Astrocyte of the hippocampus (primary cell): Measurements from ENCODE around the gene SMIM20.
A peak's percentile ranks its signal among the peaks of the same experiment; 100 is the strongest.

Experiments used
- DNase-seq: peaks from one replicate; pipeline ENCODE4 v3.0.0; 2011; ENCODE audit warnings: low read depth, low spot score

The SMIM20 gene

DNA sequence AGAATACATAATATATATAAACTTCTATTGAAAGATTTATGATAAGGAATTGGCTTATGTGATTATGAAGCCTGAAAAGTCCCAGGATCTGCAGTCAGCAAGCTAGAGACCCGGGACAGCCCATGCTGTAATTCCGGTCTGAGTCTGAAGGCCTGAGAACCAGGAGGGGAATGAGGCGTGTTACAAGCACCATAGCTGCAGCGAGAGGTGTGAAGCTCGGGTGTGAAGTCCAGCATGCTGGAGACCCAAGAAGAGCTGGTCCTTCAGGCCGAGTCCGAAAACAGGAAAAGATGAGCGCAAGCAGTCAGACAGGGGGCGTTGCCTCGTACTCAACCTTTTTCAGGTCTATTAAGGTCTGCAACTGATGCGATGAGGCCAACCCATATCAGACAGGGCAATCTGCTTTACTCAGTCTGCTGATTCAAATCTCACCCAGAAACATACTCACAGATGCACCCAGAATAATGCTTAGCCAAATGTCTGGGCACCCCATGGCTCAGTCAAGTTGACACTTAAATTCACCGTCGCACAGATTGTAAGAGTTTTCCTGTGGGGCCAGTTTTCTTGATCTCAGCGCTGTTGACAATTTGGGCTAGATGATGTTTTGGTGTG lies 40.4 kb downstream of the SMIM20 start:
- no peak for DNase-seq

GRCh38 chr4:25955705-25956104 lies 41.7 kb downstream of the SMIM20 start:
- no peak for DNase-seq

GRCh38 chr4:25956260-25956659 lies 42.2 kb downstream of the SMIM20 start:
- DNase-seq: no peak

GRCh38 chr4:25958110-25958509 lies 44.1 kb downstream of the SMIM20 start:
- DNase-seq: no peak

- no peak for DNase-seq
These were observed 48.4 kb downstream of the SMIM20 start for GRCh38 chr4:25962393-25962792.

DNA sequence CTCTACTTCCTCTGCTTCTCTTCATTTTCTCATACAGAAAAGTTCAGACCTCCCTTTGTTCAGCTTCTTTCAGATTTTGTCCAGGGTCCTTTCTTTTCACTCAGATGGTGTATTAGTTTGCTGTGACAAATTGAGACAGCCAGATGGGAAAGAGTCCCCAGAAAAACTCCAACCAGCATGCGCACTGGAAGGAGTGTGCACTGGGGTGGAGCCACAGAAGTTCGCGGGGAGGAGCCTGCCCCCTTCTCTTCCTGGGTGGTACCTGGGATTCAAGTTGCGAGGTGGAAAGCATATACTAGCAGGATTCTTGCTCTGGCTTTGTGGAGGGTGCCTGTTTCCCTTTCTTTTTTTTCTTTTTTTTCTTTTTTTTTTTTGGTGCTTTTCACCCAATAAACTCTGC lies 51.6 kb downstream of the SMIM20 start:
- no peak for DNase-seq

DNA sequence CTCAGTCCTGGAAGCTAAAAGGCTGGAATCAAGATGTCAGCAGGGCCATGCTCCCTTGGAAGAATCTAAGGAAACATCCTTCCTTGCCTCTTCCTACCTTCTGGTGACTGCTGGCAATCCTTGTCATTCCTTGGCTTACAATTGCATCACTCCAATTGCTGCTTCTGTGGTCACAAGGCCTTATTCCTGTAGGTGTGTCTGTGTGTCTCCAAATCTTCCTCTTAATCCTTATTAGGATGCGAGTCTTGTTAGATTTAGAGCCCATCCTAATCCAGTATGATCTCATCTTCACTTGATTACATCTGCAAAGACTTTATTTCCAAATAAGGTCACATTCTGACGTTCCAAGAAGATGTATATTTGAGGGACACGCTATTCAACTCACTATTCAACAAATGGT lies 52.2 kb downstream of the SMIM20 start:
- no peak for DNase-seq

DNA sequence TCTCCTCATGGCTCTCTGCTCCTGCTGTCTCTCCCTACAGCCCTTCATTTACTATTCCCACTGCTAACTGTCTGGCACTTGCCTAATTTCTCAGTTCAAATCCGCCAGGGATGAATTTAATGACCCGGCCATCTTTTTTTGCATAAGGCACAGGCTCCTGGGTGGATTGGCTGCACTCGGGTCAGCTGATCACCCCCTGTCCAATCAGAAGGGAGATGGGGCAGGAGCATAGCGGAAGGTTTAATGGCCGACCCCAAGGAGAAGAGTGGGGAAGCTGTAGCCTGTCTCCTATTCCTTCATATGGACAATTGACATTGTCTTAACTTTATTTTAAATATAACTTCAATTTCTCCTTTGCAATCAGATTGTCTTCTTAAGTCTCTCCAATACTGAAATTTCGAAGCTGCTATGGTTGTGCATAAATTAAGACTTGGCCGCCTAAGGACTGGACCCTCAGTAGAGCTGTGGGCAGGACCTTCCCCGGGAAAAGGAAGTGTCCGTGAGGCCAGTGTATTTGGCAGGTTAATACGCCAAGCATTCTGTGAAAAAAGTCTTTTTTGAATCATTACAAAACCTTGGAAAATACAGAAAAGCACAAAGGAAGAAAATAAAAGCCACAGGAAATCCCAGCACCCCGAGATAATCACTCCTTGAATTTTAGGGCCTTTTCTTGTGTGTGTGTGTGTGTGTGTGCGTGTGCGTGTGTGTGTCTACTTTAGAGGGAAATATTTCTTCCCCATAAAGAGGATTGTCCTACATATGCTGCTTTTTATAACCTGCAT lies 55.5 kb downstream of the SMIM20 start:
- DNase-seq: no peak

DNA sequence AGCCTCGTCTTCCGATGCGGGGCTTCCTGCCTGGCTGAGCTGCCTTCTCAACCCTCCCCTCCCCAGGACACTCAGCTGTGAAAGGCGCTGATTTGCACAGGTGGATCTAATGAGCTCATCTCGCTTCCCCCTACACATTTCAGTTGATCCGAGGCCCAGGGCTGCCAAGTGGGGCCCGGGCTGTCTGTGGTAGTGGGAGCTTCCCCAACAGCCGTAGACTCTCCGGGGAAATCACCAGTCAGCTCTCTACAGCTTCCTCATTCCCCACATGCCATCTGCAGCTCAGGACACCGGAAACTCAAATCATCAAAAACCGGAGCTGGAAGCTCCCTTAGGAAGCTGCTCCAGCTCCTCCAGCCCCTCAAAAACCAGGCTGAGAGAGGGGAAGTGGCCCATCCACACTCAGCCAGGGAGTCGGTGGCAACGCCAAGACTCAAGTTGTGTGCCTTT lies 56.2 kb downstream of the SMIM20 start:
- no peak for DNase-seq

DNA sequence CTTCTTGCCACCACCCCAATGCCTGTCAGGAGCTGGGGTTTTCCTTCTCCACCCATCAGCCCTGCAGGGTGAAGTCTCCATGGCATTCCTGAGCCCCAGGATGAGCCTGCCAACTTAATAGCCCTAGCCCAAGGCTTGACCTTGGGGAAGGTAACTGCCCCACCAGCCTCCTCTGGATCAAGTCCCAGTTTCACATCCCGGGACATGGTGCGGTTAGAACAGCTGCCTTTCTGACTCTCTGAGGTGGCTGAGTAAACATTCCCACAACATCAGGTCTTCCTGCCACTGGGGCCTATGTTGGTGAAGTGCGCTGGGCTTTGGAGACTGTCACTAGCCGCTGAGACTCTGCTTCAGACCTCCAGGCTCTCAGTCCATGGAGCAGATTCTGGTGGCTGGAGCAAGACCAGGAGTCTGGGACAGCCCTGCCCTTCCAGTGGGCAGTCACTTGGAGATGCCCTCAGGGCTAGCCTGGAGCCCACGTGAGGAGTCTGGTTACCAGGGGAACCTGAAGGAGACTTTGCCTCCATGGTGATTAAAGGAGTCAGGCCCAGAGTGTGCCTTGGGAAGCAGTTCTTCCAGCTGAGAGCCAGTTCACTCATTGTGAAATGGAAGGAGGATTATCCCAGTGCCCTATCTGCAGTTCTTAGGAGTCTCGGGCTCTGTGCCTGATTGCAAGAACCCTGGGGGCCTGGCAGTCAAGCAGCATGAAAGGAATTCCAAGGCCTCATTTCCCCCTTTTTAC lies 56.8 kb downstream of the SMIM20 start:
- DNase-seq: peak; percentile 21

DNA sequence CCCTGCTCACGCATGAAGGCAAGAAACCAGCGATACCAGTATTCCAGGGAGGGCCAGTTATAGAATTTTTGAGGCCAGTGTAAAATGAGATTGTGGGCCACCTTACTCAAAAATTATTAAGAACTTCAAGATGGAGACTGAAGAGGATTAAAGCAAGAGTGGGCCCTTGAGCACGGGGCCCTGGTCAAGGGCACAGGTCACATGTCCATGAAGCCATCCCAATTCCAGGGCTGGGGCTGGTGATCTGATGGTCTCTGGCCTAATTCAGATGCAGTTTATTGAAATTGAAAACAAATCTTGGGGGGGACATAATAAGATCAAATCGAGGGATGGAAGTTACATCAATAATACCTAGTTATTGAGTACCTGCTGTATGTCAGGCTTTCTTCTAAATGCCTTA lies 58.3 kb downstream of the SMIM20 start:
- DNase-seq: no peak

DNA sequence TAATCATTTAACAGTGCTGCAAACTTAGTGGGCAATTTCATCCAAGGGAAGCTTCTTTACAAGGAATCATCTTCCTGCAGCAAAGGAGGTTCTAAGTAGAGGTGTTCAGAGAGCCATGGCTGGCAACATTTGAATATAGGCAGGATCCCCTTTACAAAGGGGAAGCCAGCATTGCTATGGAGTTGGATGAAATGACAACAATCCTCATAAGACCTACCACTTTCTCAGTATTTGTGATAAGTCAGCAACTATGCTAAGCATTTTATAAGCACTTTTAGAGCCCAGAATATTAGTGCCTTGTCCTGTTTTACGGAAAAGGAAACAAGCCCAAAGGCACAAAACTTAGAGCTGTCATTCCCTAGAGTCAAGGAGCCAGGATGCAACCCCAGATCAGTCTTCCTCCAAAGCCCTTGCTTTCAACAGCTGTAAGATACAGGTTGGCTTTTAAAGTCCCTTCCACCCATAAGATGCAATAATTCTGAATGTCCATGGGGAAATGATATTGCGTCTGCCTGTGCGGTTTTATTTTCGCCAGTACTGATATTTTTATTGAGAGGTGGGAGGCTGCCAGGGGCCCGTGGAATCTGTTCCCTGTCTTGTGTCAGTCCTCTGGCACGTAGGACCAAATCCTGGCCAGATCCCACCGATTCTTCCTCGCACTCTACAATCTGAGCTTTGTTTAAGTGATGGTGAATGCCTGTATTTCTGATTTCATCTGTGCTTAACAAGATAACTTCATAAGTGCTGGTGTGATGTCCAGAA lies 59.1 kb downstream of the SMIM20 start:
- no peak for DNase-seq

GRCh38 chr4:25976780-25977179 lies 62.8 kb downstream of the SMIM20 start:
- no peak for DNase-seq

- no peak for DNase-seq
These were observed 63.6 kb downstream of the SMIM20 start for GRCh38 chr4:25977397-25978170.

DNA sequence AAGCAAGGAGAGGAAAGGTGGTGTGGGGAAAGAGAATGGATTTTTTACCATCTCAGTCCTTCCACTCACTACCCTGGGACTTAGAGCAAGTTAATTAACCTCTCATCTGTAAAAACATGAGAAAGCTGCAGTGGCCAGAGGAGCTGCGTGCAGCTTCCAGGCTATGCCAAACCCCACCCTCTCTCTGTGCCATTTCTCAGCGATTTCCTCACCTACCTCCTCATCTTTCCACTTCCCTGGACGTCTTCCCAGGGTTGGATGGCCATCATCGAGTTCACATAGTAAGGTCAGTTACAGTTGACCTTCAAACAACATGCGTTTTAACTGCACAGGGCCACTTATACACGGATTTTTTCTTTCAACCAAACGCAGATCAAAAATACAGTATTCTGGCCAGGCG lies 64.3 kb downstream of the SMIM20 start:
- DNase-seq: no peak
